Measurements from ENCODE around the gene PLPPR2. TPM values are rescaled to one million over a fixed set of nuclear protein-coding genes. Genes with fewer than 3 reads are reported as not detected.

PLPPR2 gene
- polyA plus RNA-seq, 3 donors, result 35.0 to 99.4 (median 45.5) TPM

DNA sequence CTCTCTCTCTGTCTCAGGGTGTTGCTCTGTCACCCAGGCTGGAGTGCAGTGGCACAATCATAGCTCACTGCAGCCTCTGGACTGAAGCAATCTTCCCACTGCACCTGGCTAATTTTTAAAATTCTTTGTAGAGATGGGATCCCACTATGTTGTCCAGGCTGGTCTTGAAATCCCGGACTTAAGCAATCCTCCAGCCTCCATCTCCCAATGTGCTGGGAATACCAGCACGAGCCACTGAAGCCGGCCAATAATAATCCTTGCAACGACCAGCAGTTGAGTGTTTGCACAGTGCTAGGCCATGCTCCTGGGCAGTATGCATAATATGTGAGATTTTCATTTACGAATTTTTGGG lies 29.5 kb downstream of the PLPPR2 start:
- Histone ChIP-seq H3K4me3 (replicated peaks in 1 of 3; ENCODE audit: low read depth in 2 of 3, low read length in 3 of 3) (no peak overlapping the region), H3K9me3 (replicated peaks in 1 of 2; ENCODE audit: control insufficient read depth in 1 of 2, insufficient read depth in 1 of 2, low read length in 2 of 2) (no peaks in the 10 kb centered on the region), H3K4me1 (ENCODE audit: control insufficient read depth in 1 of 2, insufficient read depth in 2 of 2, low read length in 2 of 2) (peaks cover 55 to 66% of the 10 kb centered on the region in 2 donors), H4K20me1 (ENCODE audit: insufficient read depth, low read length) (no peaks in the 10 kb centered on the region), H2AFZ (ENCODE audit: insufficient read depth, low read depth, low read length, poor library complexity, severe bottlenecking) (no peak overlapping the region), H3K36me3 (replicated peaks in 1 of 2; ENCODE audit: control insufficient read depth in 1 of 2, insufficient read depth in 2 of 2, low read length in 2 of 2) (no peaks in the 10 kb centered on the region), H3K79me2 (ENCODE audit: insufficient read depth, low read length) (peaks cover 12% of the 10 kb centered on the region), H3K27me3 (ENCODE audit: control insufficient read depth in 2 of 2, insufficient read depth in 2 of 2, low read length in 2 of 2) (peaks cover 0 to 19% of the 10 kb centered on the region in 2 donors), H3K27ac (ENCODE audit: low read depth in 1 of 2, low read length in 2 of 2) (no peak overlapping the region), H3K4me2 (replicated peaks; ENCODE audit: extremely low read depth, low read length, poor library complexity, severe bottlenecking) (no peak overlapping the region), H3K9ac (ENCODE audit: insufficient read depth, low read length, poor library complexity, severe bottlenecking) (no peak overlapping the region)
- WGBS (ENCODE audit: insufficient coverage), result no CpG with 5 or more reads among the region's 5 CpGs
- Mint-ChIP-seq H3K27me3 (ENCODE audit: low read depth in 3 of 3) (peaks cover 17 to 28% (median 21%) of the 10 kb centered on the region in 3 donors), H3K27ac (peak overlapping the region in 2 of 7 donors; percentile 46 to 83), H3K4me1 (peaks cover 56% of the 10 kb centered on the region), H3K9me3 (peaks cover 0 to 5% (median 0%) of the 10 kb centered on the region in 7 donors), H3K36me3 (peaks cover 0 to 2% of the 10 kb centered on the region in 2 donors), H3K4me3 (peak overlapping the region in 1 of 2 donors; percentile 30)
- no peak for DNase-seq
- TF ChIP-seq CTCF (IDR thresholded peaks at IDR 0.05), result no peak
- intact Hi-C loops (cut with micrococcal nuclease), result loop anchor here (5.0 kb wide), 2 partner anchors 38 to 92 kb away; no protein-coding TSS in a partner anchor

GRCh38 chr19:11387162-11388034 lies 32.2 kb downstream of the PLPPR2 start:
- Histone ChIP-seq H4K20me1 (ENCODE audit: insufficient read depth, low read length) (no peaks in the 10 kb centered on the region), H3K36me3 (replicated peaks in 1 of 2; ENCODE audit: control insufficient read depth in 1 of 2, insufficient read depth in 2 of 2, low read length in 2 of 2) (no peaks in the 10 kb centered on the region), H2AFZ (ENCODE audit: insufficient read depth, low read depth, low read length, poor library complexity, severe bottlenecking) (peak overlapping the region; percentile 52), H3K27ac (ENCODE audit: low read depth in 1 of 2, low read length in 2 of 2) (peak overlapping the region; percentile 46 to 50), H3K4me2 (replicated peaks; ENCODE audit: extremely low read depth, low read length, poor library complexity, severe bottlenecking) (peak overlapping the region; percentile 38), H3K4me1 (ENCODE audit: control insufficient read depth in 1 of 2, insufficient read depth in 2 of 2, low read length in 2 of 2) (peaks cover 35 to 39% of the 10 kb centered on the region in 2 donors), H3K4me3 (replicated peaks in 1 of 3; ENCODE audit: low read depth in 2 of 3, low read length in 3 of 3) (peak overlapping the region in 1 of 3 experiments; percentile 21), H3K9me3 (replicated peaks in 1 of 2; ENCODE audit: control insufficient read depth in 1 of 2, insufficient read depth in 1 of 2, low read length in 2 of 2) (peaks cover 6 to 10% of the 10 kb centered on the region in 2 donors), H3K27me3 (ENCODE audit: control insufficient read depth in 2 of 2, insufficient read depth in 2 of 2, low read length in 2 of 2) (peaks cover 0 to 19% of the 10 kb centered on the region in 2 donors), H3K79me2 (ENCODE audit: insufficient read depth, low read length) (no peaks in the 10 kb centered on the region), H3K9ac (ENCODE audit: insufficient read depth, low read length, poor library complexity, severe bottlenecking) (no peak overlapping the region)
- WGBS (ENCODE audit: insufficient coverage), result 57% methylated on average over 15 of the region's 19 CpGs
- TF ChIP-seq CTCF (IDR thresholded peaks at IDR 0.05), result no peak
- H3K36me3 Mint-ChIP-seq, result no peaks in the 10 kb centered on the region
- peaks cover 6 to 15% (median 9%) of the 10 kb centered on the region in 7 donors for H3K9me3 Mint-ChIP-seq
- H3K4me1 Mint-ChIP-seq, result peaks cover 33% of the 10 kb centered on the region
- peaks cover 15 to 22% (median 21%) of the 10 kb centered on the region in 3 donors for H3K27me3 Mint-ChIP-seq (ENCODE audit: low read depth in 3 of 3)
- H3K4me3 Mint-ChIP-seq, result peak overlapping the region in 1 of 2 donors; percentile 78
- intact Hi-C loops (cut with micrococcal nuclease), result no loop called here
- peak; percentile 70 to 77 (median 72) for DNase-seq
- H3K27ac Mint-ChIP-seq, result peak overlapping the region; percentile 71 to 89 (median 84)
